ENCODE measurements around the gene KRTAP5-3.
"Not testable (repeated sequence)": the region's sequence is repeated elsewhere in the genome, so short reads cannot be mapped to it uniquely, and the experiment has no call there.

Gene KRTAP5-3

GRCh38 chr11:1647901-1648652, 39.8 kb upstream of the KRTAP5-3 start:
- Histone ChIP-seq H3K36me3 (ENCODE audit: control insufficient read depth in 2 of 2, insufficient read depth in 1 of 2, low read length in 2 of 2) (no peaks in the 10 kb centered on the region), H3K4me3 (ENCODE audit: low read depth, low read length) (no peak overlapping the region), H3K4me1 (ENCODE audit: control insufficient read depth, insufficient read depth, low read length) (no peaks in the 10 kb centered on the region), H3K9me3 (ENCODE audit: control insufficient read depth, insufficient read depth, low read depth, low read length) (no peaks in the 10 kb centered on the region), H3K27ac (ENCODE audit: extremely low read depth, low read depth, low read length) (no peak overlapping the region)
- no peak for TF ChIP-seq ZNF548 (tag by site-specific recombination; IDR thresholded peaks at IDR 0.05)
- TF ChIP-seq IKZF3 (tag by site-specific recombination; IDR thresholded peaks at IDR 0.05) = no peak
- TF ChIP-seq, protein P1, sequence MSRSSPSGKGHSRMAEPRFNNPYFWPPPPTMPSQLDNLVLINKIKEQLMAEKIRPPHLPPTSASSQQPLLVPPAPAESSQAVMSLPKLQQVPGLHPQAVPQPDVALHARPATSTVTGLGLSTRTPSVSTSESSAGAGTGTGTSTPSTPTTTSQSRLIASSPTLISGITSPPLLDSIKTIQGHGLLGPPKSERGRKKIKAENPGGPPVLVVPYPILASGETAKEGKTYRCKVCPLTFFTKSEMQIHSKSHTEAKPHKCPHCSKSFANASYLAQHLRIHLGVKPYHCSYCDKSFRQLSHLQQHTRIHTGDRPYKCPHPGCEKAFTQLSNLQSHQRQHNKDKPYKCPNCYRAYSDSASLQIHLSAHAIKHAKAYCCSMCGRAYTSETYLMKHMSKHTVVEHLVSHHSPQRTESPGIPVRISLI (tag by site-specific recombination; IDR thresholded peaks at IDR 0.05) = no peak
- TF ChIP-seq ZBTB20 (tag by site-specific recombination; IDR thresholded peaks at IDR 0.05) = no peak
- TF ChIP-seq, protein P2, sequence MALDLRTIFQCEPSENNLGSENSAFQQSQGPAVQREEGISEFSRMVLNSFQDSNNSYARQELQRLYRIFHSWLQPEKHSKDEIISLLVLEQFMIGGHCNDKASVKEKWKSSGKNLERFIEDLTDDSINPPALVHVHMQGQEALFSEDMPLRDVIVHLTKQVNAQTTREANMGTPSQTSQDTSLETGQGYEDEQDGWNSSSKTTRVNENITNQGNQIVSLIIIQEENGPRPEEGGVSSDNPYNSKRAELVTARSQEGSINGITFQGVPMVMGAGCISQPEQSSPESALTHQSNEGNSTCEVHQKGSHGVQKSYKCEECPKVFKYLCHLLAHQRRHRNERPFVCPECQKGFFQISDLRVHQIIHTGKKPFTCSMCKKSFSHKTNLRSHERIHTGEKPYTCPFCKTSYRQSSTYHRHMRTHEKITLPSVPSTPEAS (tag by site-specific recombination; IDR thresholded peaks at IDR 0.05) = no peak
- no peak for TF ChIP-seq ZIC2 (tag by site-specific recombination; IDR thresholded peaks at IDR 0.05)
- no peak for TF ChIP-seq ZSCAN16 (tag by site-specific recombination; IDR thresholded peaks at IDR 0.05)
- TF ChIP-seq ZNF660 (tag by site-specific recombination; IDR thresholded peaks at IDR 0.05) = no peak
- TF ChIP-seq TCF7L2 (IDR thresholded peaks at IDR 0.05; ENCODE audit: borderline replicate concordance, low read depth, low read length) = no peak
- no peak for TF ChIP-seq ZNF830 (tag by site-specific recombination; IDR thresholded peaks at IDR 0.05; ENCODE audit: low read depth)
- TF ChIP-seq ZNF449 (tag by site-specific recombination; IDR thresholded peaks at IDR 0.05) = no peak
- TF ChIP-seq ZNF639 (tag by site-specific recombination; IDR thresholded peaks at IDR 0.05) = no peak
- TF ChIP-seq TSHZ1 (tag by site-specific recombination; IDR thresholded peaks at IDR 0.05; ENCODE audit: borderline replicate concordance) = no peak
- TF ChIP-seq ZNF529 (tag by site-specific recombination; IDR thresholded peaks at IDR 0.05; ENCODE audit: insufficient replicate concordance) = no peak
- TF ChIP-seq ZEB2 (tag by site-specific recombination; IDR thresholded peaks at IDR 0.05) = no peak
- no peak for TF ChIP-seq PRDM1 (tag by site-specific recombination; IDR thresholded peaks at IDR 0.05)
- TF ChIP-seq HIC1 (tag by site-specific recombination; IDR thresholded peaks at IDR 0.05) = no peak
- TF ChIP-seq SCRT2 (tag by site-specific recombination; IDR thresholded peaks at IDR 0.05) = no peak
- TF ChIP-seq ZBTB1 (tag by site-specific recombination; IDR thresholded peaks at IDR 0.05) = no peak
- no peak for TF ChIP-seq SCRT1 (tag by site-specific recombination; IDR thresholded peaks at IDR 0.05; ENCODE audit: borderline replicate concordance)
- POLR2A ChIA-PET = no interaction called here
- CTCF ChIA-PET = interaction anchor here (0.6 to 1.2 kb wide), 3 partner anchors 62 to 509 kb away, joined by 3 to 4 read pairs (median 3); no protein-coding TSS in a partner anchor

DNA sequence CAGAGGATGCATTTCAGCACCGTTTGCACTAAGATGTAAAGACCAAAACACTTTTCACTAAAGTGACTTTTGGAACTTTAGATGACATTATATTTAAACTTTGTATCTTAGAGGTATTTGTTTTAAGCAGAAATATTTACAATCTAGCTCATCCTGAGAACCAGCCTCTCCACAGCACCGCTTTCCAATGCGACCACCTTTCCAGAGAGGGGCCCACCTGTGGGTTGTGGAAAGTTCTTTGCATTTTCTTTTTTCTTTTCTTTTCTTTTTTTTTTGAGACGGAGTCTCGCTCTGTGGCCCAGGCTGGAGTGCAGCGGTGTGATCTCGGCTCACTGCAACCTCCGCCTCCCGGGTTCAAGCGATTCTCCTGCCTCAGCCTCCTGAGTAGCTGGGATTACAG, 38.3 kb upstream of the KRTAP5-3 start:
- H3K36me3 ChIP-seq (ENCODE audit: control insufficient read depth in 2 of 2, insufficient read depth in 1 of 2, low read length in 2 of 2); H3K4me1 ChIP-seq (ENCODE audit: control insufficient read depth, insufficient read depth, low read length); H3K9me3 ChIP-seq (ENCODE audit: control insufficient read depth, insufficient read depth, low read depth, low read length); H3K27ac ChIP-seq (ENCODE audit: extremely low read depth, low read depth, low read length); H3K4me3 ChIP-seq (ENCODE audit: low read depth, low read length): not testable (repeated sequence)
- CTCF ChIA-PET = interaction anchor here (0.6 to 1.2 kb wide), 7 partner anchors 45 to 513 kb away, joined by 3 to 4 read pairs (median 3); no protein-coding TSS in a partner anchor
- POLR2A ChIA-PET = interaction anchor here (0.7 kb wide), 1 partner anchor 81 kb away, joined by 3 read pairs; no protein-coding TSS in a partner anchor

Measured in HEK293 (cell line).